ENCODE measurements around the gene IFI16. TPM values are rescaled to one million over a fixed set of nuclear protein-coding genes. Genes with fewer than 3 reads are reported as not detected.

The IFI16 gene
- polyA plus RNA-seq, 3 donors: 64.8 to 99.7 (median 80.1) TPM

- Histone ChIP-seq H4K20me1 (ENCODE audit: insufficient read depth, low read length) (no peaks in the 10 kb centered on the region), H3K9me3 (replicated peaks in 1 of 2; ENCODE audit: control insufficient read depth in 1 of 2, insufficient read depth in 1 of 2, low read length in 2 of 2) (no peaks in the 10 kb centered on the region), H3K27ac (ENCODE audit: low read depth in 1 of 2, low read length in 2 of 2) (no peak overlapping the region), H3K9ac (ENCODE audit: insufficient read depth, low read length, poor library complexity, severe bottlenecking) (no peak overlapping the region), H3K27me3 (ENCODE audit: control insufficient read depth in 2 of 2, insufficient read depth in 2 of 2, low read length in 2 of 2) (no peaks in the 10 kb centered on the region), H2AFZ (ENCODE audit: insufficient read depth, low read depth, low read length, poor library complexity, severe bottlenecking) (peak overlapping the region; percentile 23), H3K4me3 (replicated peaks in 1 of 3; ENCODE audit: low read depth in 2 of 3, low read length in 3 of 3) (peak overlapping the region in 2 of 3 experiments; percentile 9 to 60), H3K36me3 (replicated peaks in 1 of 2; ENCODE audit: control insufficient read depth in 1 of 2, insufficient read depth in 2 of 2, low read length in 2 of 2) (no peaks in the 10 kb centered on the region), H3K4me1 (ENCODE audit: control insufficient read depth in 1 of 2, insufficient read depth in 2 of 2, low read length in 2 of 2) (peaks cover 4 to 9% of the 10 kb centered on the region in 2 donors), H3K79me2 (ENCODE audit: insufficient read depth, low read length) (no peaks in the 10 kb centered on the region), H3K4me2 (replicated peaks; ENCODE audit: extremely low read depth, low read length, poor library complexity, severe bottlenecking) (peak overlapping the region; percentile 59)
- Mint-ChIP-seq H3K4me1 (peaks cover 13% of the 10 kb centered on the region), H3K9me3 (peaks cover 0 to 3% (median 0%) of the 10 kb centered on the region in 7 donors), H3K36me3 (no peaks in the 10 kb centered on the region), H3K27me3 (ENCODE audit: low read depth in 3 of 3) (peaks cover 0 to 2% (median 0%) of the 10 kb centered on the region in 3 donors), H3K4me3 (peak overlapping the region in 1 of 2 donors; percentile 81), H3K27ac (no peak overlapping the region)
- intact Hi-C loops (cut with micrococcal nuclease): loop anchor here (1.0 to 5.0 kb wide), 3 partner anchors 201 to 492 kb away; no protein-coding TSS in a partner anchor
- 67% methylated on average over 3 of the region's 6 CpGs for WGBS (ENCODE audit: insufficient coverage)
- no peak for TF ChIP-seq CTCF (IDR thresholded peaks at IDR 0.05)
- DNase-seq: no peak
These were observed 11.5 kb upstream of the IFI16 start for GRCh38 chr1:158998037-158998780.

- WGBS (ENCODE audit: insufficient coverage): no CpG with 5 or more reads among the region's 13 CpGs
- Mint-ChIP-seq H3K9me3 (no peaks in the 10 kb centered on the region), H3K4me1 (peaks cover 13% of the 10 kb centered on the region), H3K4me3 (peak overlapping the region in 1 of 2 donors; percentile 81), H3K27me3 (ENCODE audit: low read depth in 3 of 3) (peaks cover 0 to 2% (median 0%) of the 10 kb centered on the region in 3 donors), H3K27ac (no peak overlapping the region), H3K36me3 (no peaks in the 10 kb centered on the region)
- Histone ChIP-seq H3K27me3 (ENCODE audit: control insufficient read depth in 2 of 2, insufficient read depth in 2 of 2, low read length in 2 of 2) (no peaks in the 10 kb centered on the region), H3K36me3 (replicated peaks in 1 of 2; ENCODE audit: control insufficient read depth in 1 of 2, insufficient read depth in 2 of 2, low read length in 2 of 2) (no peaks in the 10 kb centered on the region), H4K20me1 (ENCODE audit: insufficient read depth, low read length) (no peaks in the 10 kb centered on the region), H3K9me3 (replicated peaks in 1 of 2; ENCODE audit: control insufficient read depth in 1 of 2, insufficient read depth in 1 of 2, low read length in 2 of 2) (no peaks in the 10 kb centered on the region), H3K79me2 (ENCODE audit: insufficient read depth, low read length) (no peaks in the 10 kb centered on the region), H3K4me2 (replicated peaks; ENCODE audit: extremely low read depth, low read length, poor library complexity, severe bottlenecking) (peak overlapping the region; percentile 59), H2AFZ (ENCODE audit: insufficient read depth, low read depth, low read length, poor library complexity, severe bottlenecking) (peak overlapping the region; percentile 23), H3K4me3 (replicated peaks in 1 of 3; ENCODE audit: low read depth in 2 of 3, low read length in 3 of 3) (peak overlapping the region in 2 of 3 experiments; percentile 9 to 60), H3K27ac (ENCODE audit: low read depth in 1 of 2, low read length in 2 of 2) (no peak overlapping the region), H3K9ac (ENCODE audit: insufficient read depth, low read length, poor library complexity, severe bottlenecking) (no peak overlapping the region), H3K4me1 (ENCODE audit: control insufficient read depth in 1 of 2, insufficient read depth in 2 of 2, low read length in 2 of 2) (peaks cover 4 to 9% of the 10 kb centered on the region in 2 donors)
- intact Hi-C loops (cut with micrococcal nuclease): loop anchor here (1.0 to 5.0 kb wide), 3 partner anchors 201 to 492 kb away; no protein-coding TSS in a partner anchor
- TF ChIP-seq CTCF (IDR thresholded peaks at IDR 0.05): peak; percentile 93
- DNase-seq: peak; percentile 47 to 72 (median 55)
These were observed 10.9 kb upstream of the IFI16 start for GRCh38 chr1:158998781-158999161.
